OCI-LY3 (cell line): ENCODE data around the gene ADCY5.

Experiments
- H2AFZ ChIP-seq: fragments of 200-600, 300-600 bp; shearing (Covaris generic); 2 replicates; pipeline ENCODE4 v1.6.0; 2014; ENCODE audit warnings: antibody characterized with exemption, low read depth, low read length
- H3K27ac ChIP-seq: fragments of 200-600, 300-600 bp; sonication (generic); 2 replicates; pipeline ENCODE4 v1.5.1; 2014; ENCODE audit warnings: mild to moderate bottlenecking, low read length, moderate library complexity, mixed read lengths
- H3K27me3 ChIP-seq: fragments of 200-600, 300-600 bp; sonication (generic); 2 replicates; pipeline ENCODE4 v1.6.1; 2014; ENCODE audit warnings: low read depth, low read length, mixed read lengths
- H3K36me3 ChIP-seq: fragments of 200-600, 300-600 bp; sonication (generic); replicated peaks from 2 replicates; pipeline ENCODE3; 2014; ENCODE audit warnings: low read depth, low read length, mixed read lengths
- H3K4me1 ChIP-seq: fragments of 300-600, 200-600 bp; sonication (generic); 2 replicates; pipeline ENCODE4 v1.6.1; 2014; ENCODE audit warnings: low read length, mixed read lengths
- H3K4me2 ChIP-seq: fragments of 200-600, 300-600 bp; sonication (generic); 2 replicates; pipeline ENCODE4 v1.6.1; 2014; ENCODE audit warnings: low read length, mixed read lengths
- H3K4me3 ChIP-seq: fragments of 300-600, 200-600 bp; sonication (generic); 2 replicates; pipeline ENCODE4 v1.5.1; 2014; ENCODE audit warnings: antibody characterized with exemption, mild to moderate bottlenecking, low read length, moderate library complexity
- H3K79me2 ChIP-seq: fragments of 300-600, 200-600 bp; shearing (Covaris generic); 2 replicates; pipeline ENCODE4 v1.6.1; 2014; ENCODE audit warnings: mild to moderate bottlenecking, low read length, mixed read lengths
- H3K9ac ChIP-seq: fragments of 300-600, 200-600 bp; shearing (Covaris generic); 2 replicates; pipeline ENCODE4 v1.6.0; 2014; ENCODE audit warnings: mild to moderate bottlenecking, low read length, moderate library complexity
- H3K9me3 ChIP-seq: fragments of 200-600, 300-600 bp; shearing (Covaris generic); 2 replicates; pipeline ENCODE4 v1.6.1; 2014; ENCODE audit warnings: low read length, mixed read lengths; ENCODE audit not compliant: insufficient read depth
- H4K20me1 ChIP-seq: fragments of 200-600, 300-600 bp; sonication (generic); 2 replicates; pipeline ENCODE4 v1.6.1; 2016; ENCODE audit warnings: low read length, mixed read lengths; ENCODE audit not compliant: insufficient read depth
- CTCF ChIP-seq: fragments of 200-600, 300-600 bp; sonication (generic); IDR thresholded peaks from 2 replicates; pipeline ENCODE4 v1.5.1; 2014; ENCODE audit warnings: antibody characterized with exemption, low read length, low read depth
- EZH2phosphoT487 ChIP-seq: fragments of 200-600 bp; shearing (Covaris generic); IDR thresholded peaks from 2 replicates; pipeline ENCODE4 v1.6.1; 2018; ENCODE audit warnings: antibody characterized with exemption, mixed run types, low read depth

Gene ADCY5

GRCh38 chr3:123287051-123287961, 161.6 kb downstream of the ADCY5 start:
- Histone ChIP-seq H2AFZ (no peak overlapping the region), H3K9ac (no peak overlapping the region), H3K4me3 (no peak overlapping the region), H3K4me1 (no peaks in the 10 kb centered on the region), H4K20me1 (peaks cover 5% of the 10 kb centered on the region; the same call in 1 of the 2 replicates), H3K79me2 (no peaks in the 10 kb centered on the region), H3K9me3 (no peaks in the 10 kb centered on the region), H3K27ac (no peak overlapping the region), H3K4me2 (no peak overlapping the region), H3K36me3 (no peaks in the 10 kb centered on the region), H3K27me3 (peaks cover 12% of the 10 kb centered on the region)
- TF ChIP-seq EZH2phosphoT487 (no peak), CTCF (no peak)

- peaks cover 5% of the 10 kb centered on the region; the same call in 1 of the 2 replicates for H4K20me1 ChIP-seq
- H3K4me1 ChIP-seq: no peaks in the 10 kb centered on the region
- no peaks in the 10 kb centered on the region for H3K36me3 ChIP-seq
- H3K4me3 ChIP-seq: no peak overlapping the region
- no peak overlapping the region for H2AFZ ChIP-seq
- peaks cover 4% of the 10 kb centered on the region for H3K27me3 ChIP-seq
- H3K9ac ChIP-seq: no peak overlapping the region
- TF ChIP-seq CTCF: peak; percentile 74
- no peak for TF ChIP-seq EZH2phosphoT487
- no peaks in the 10 kb centered on the region for H3K79me2 ChIP-seq
- H3K4me2 ChIP-seq: no peak overlapping the region
- no peaks in the 10 kb centered on the region for H3K9me3 ChIP-seq
- H3K27ac ChIP-seq: no peak overlapping the region
These were observed 162.4 kb downstream of the ADCY5 start for GRCh38 chr3:123286308-123287023.

- Histone ChIP-seq H3K4me1 (no peaks in the 10 kb centered on the region), H4K20me1 (peaks cover 5% of the 10 kb centered on the region; the same call in 1 of the 2 replicates), H3K4me3 (no peak overlapping the region), H3K9me3 (no peaks in the 10 kb centered on the region), H3K36me3 (no peaks in the 10 kb centered on the region), H3K9ac (no peak overlapping the region), H3K27ac (no peak overlapping the region), H3K4me2 (no peak overlapping the region), H3K27me3 (no peaks in the 10 kb centered on the region), H3K79me2 (no peaks in the 10 kb centered on the region), H2AFZ (no peak overlapping the region)
- TF ChIP-seq EZH2phosphoT487 (no peak), CTCF (no peak)
These were observed 163.0 kb downstream of the ADCY5 start for GRCh38 chr3:123285931-123286307.

GRCh38 chr3:123285479-123285878, 163.4 kb downstream of the ADCY5 start:
- no peak overlapping the region for H3K4me2 ChIP-seq
- H3K9me3 ChIP-seq: no peaks in the 10 kb centered on the region
- H3K9ac ChIP-seq: no peak overlapping the region
- no peaks in the 10 kb centered on the region for H3K27me3 ChIP-seq
- no peak for TF ChIP-seq EZH2phosphoT487
- no peak for TF ChIP-seq CTCF
- no peaks in the 10 kb centered on the region for H3K4me1 ChIP-seq
- H4K20me1 ChIP-seq: peaks cover 5% of the 10 kb centered on the region; the same call in 1 of the 2 replicates
- H3K27ac ChIP-seq: no peak overlapping the region
- no peaks in the 10 kb centered on the region for H3K36me3 ChIP-seq
- H3K79me2 ChIP-seq: no peaks in the 10 kb centered on the region
- no peak overlapping the region for H3K4me3 ChIP-seq
- no peak overlapping the region for H2AFZ ChIP-seq
